HG02885 (cell line): ENCODE results near the gene PRKN.

Experiments used
- ATAC-seq: cut with Tn5 transposase; IDR thresholded peaks from one replicate; pipeline ENCODE4 v1.9.1; 2021; ENCODE audit warnings: mild to moderate bottlenecking; ENCODE audit not compliant: unreplicated experiment, poor library complexity

PRKN gene

GRCh38 chr6:162343936-162344645 is 383.5 kb downstream of the PRKN start:
- ATAC-seq = no peak

GRCh38 chr6:162343198-162343935 is 384.2 kb downstream of the PRKN start:
- no peak for ATAC-seq

- ATAC-seq = no peak
Measured at GRCh38 chr6:162337412-162337811, 390.2 kb downstream of the PRKN start.

- ATAC-seq = no peak
Measured at GRCh38 chr6:162336359-162336758, 391.2 kb downstream of the PRKN start.

- no peak for ATAC-seq
Measured at GRCh38 chr6:162332365-162332764, 395.2 kb downstream of the PRKN start.

- no peak for ATAC-seq
Measured at GRCh38 chr6:162331911-162332310, 395.7 kb downstream of the PRKN start.

- no peak for ATAC-seq
Measured at GRCh38 chr6:162325826-162326225, 401.7 kb downstream of the PRKN start.

- no peak for ATAC-seq
Measured at GRCh38 chr6:162325051-162325450, 402.5 kb downstream of the PRKN start.

- ATAC-seq = no peak
Measured at GRCh38 chr6:162315291-162315690, 412.3 kb downstream of the PRKN start.

- no peak for ATAC-seq
Measured at GRCh38 chr6:162313922-162314660, 413.5 kb downstream of the PRKN start.

GRCh38 chr6:162307865-162308264 is 419.7 kb downstream of the PRKN start:
- no peak for ATAC-seq

- ATAC-seq = no peak
Measured at GRCh38 chr6:162306616-162307015, 420.9 kb downstream of the PRKN start.

GRCh38 chr6:162301128-162301527 is 426.4 kb downstream of the PRKN start:
- no peak for ATAC-seq

GRCh38 chr6:162294029-162294428 is 433.5 kb downstream of the PRKN start:
- ATAC-seq = no peak

- no peak for ATAC-seq
Measured at GRCh38 chr6:162292915-162293314, 434.7 kb downstream of the PRKN start.

GRCh38 chr6:162290846-162291465 is 436.6 kb downstream of the PRKN start:
- no peak for ATAC-seq

GRCh38 chr6:162289972-162290371 is 437.6 kb downstream of the PRKN start:
- ATAC-seq = no peak

GRCh38 chr6:162273986-162274385 is 453.6 kb downstream of the PRKN start:
- no peak for ATAC-seq

GRCh38 chr6:162271922-162272321 is 455.6 kb downstream of the PRKN start:
- no peak for ATAC-seq

GRCh38 chr6:162270966-162271365 is 456.6 kb downstream of the PRKN start:
- no peak for ATAC-seq

- no peak for ATAC-seq
Measured at GRCh38 chr6:162267641-162268040, 459.9 kb downstream of the PRKN start.
